Vagina (tissue), 2 donors: ENCODE data around the gene DRD4.

ENCODE experiments used
- POLR2A ChIP-seq, 2 donors: fragments of 450-650 bp; IDR thresholded peaks; one replicate each; pipeline ENCODE4 v1.6.1; 2017; ENCODE audit warnings: antibody characterized with exemption in 2 of 2, mild to moderate bottlenecking in 2 of 2, moderate library complexity in 2 of 2
- POLR2AphosphoS5 ChIP-seq, 2 donors: sonication (generic); formaldehyde crosslinking; IDR thresholded peaks; one replicate each; pipeline ENCODE4 v1.9.0; 2017; ENCODE audit warnings: antibody characterized with exemption in 2 of 2, mild to moderate bottlenecking in 2 of 2, low read depth in 1 of 2; ENCODE audit not compliant: insufficient read depth in 1 of 2
- TF ChIP-seq, protein P1 (sequence below), 3 experiments: fragments of 450-650 bp in 2 of 3; fragments of 200-600 bp in 1 of 3; sonication (generic) in 1 of 3; IDR thresholded peaks; one replicate each; pipeline ENCODE4 v1.5.1; 2017 to 2019; ENCODE audit warnings: antibody characterized with exemption in 3 of 3, mild to moderate bottlenecking in 2 of 3, moderate library complexity in 2 of 3

DNA sequence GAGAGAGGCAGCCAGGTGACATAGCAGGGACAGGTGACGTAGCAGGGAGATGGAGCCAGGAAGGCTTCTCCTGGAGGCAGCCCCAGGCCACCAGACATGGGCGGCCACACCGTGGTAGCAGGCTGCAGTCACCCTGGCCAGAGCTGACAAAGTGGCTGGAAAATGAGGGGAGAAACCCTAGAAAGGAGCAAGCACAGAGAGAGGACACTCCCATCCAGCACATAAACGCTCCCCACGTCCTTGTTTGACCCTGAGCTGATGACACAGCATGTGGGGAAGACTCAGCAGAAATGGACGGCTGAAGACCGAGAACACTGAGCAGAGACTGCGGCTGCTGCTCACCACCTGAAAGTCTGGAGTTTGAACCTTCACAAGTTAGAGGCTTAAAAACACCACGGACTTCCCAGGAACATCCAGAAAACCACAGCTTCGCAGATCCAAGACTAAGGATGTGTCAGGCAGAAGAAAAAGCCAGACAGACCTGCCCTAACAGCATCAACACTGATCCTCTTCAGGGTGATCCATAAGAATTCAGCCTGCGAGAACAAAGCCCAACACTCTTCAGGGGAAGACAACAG, 28.7 kb downstream of the DRD4 start:
- TF ChIP-seq, protein P1, sequence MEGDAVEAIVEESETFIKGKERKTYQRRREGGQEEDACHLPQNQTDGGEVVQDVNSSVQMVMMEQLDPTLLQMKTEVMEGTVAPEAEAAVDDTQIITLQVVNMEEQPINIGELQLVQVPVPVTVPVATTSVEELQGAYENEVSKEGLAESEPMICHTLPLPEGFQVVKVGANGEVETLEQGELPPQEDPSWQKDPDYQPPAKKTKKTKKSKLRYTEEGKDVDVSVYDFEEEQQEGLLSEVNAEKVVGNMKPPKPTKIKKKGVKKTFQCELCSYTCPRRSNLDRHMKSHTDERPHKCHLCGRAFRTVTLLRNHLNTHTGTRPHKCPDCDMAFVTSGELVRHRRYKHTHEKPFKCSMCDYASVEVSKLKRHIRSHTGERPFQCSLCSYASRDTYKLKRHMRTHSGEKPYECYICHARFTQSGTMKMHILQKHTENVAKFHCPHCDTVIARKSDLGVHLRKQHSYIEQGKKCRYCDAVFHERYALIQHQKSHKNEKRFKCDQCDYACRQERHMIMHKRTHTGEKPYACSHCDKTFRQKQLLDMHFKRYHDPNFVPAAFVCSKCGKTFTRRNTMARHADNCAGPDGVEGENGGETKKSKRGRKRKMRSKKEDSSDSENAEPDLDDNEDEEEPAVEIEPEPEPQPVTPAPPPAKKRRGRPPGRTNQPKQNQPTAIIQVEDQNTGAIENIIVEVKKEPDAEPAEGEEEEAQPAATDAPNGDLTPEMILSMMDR (IDR thresholded peaks at IDR 0.05), result no peak
- TF ChIP-seq POLR2AphosphoS5 (IDR thresholded peaks at IDR 0.05; ENCODE audit: insufficient read depth in 1 of 2, low read depth in 1 of 2) (peak in 1 of 2 donors; percentile 53), POLR2A (IDR thresholded peaks at IDR 0.05) (no peak)
